Smooth muscle cell (in vitro differentiated cells): ENCODE results near the gene PPP2R3A. TPM values are rescaled to one million over a fixed set of nuclear protein-coding genes. Genes with fewer than 3 reads are reported as not detected.

Source experiments
- DNase-seq: peaks from one replicate; lab custom pipeline; 2025; ENCODE audit not compliant: unreplicated experiment; lab: John Stamatoyannopoulos, UW
- H2AFZ ChIP-seq: fragments of 200-600 bp; sonication (generic); 2 replicates; pipeline ENCODE4 v1.6.0; 2016; ENCODE audit warnings: antibody characterized with exemption, low read depth, mild to moderate bottlenecking
- H3F3A ChIP-seq: fragments of 200-600 bp; sonication (generic); 2 replicates; pipeline ENCODE4 v1.6.0; 2017; ENCODE audit warnings: antibody characterized with exemption, low read depth
- H3K27ac ChIP-seq: fragments of 200-600 bp; sonication (generic); 2 replicates; pipeline ENCODE4 v1.5.1; 2016; ENCODE audit warnings: low read depth, mild to moderate bottlenecking
- H3K27me3 ChIP-seq: fragments of 200-600 bp; sonication (generic); 2 replicates; pipeline ENCODE4 v1.6.1; 2016; ENCODE audit warnings: low read depth, mild to moderate bottlenecking
- H3K36me3 ChIP-seq: fragments of 200-600 bp; sonication (generic); 2 replicates; pipeline ENCODE4 v1.5.1; 2016; ENCODE audit warnings: low read depth
- H3K4me1 ChIP-seq: fragments of 200-600 bp; sonication (generic); 2 replicates; pipeline ENCODE4 v1.5.1; 2016; ENCODE audit warnings: low read depth
- H3K4me2 ChIP-seq: fragments of 200-600 bp; sonication (generic); 2 replicates; pipeline ENCODE4 v1.6.0; 2016; ENCODE audit warnings: mild to moderate bottlenecking
- H3K4me3 ChIP-seq: fragments of 200-600 bp; sonication (generic); 2 replicates; pipeline ENCODE4 v1.5.1; 2016; ENCODE audit warnings: mild to moderate bottlenecking
- H3K79me2 ChIP-seq: fragments of 200-600 bp; sonication (generic); 2 replicates; pipeline ENCODE4 v1.6.0; 2016; ENCODE audit warnings: low read depth, mild to moderate bottlenecking
- H3K9ac ChIP-seq: fragments of 200-600 bp; sonication (generic); 2 replicates; pipeline ENCODE4 v1.6.0; 2016; ENCODE audit warnings: low read depth
- H3K9me3 ChIP-seq: fragments of 200-600 bp; sonication (generic); replicated peaks from 2 replicates; pipeline ENCODE4 v1.5.1; 2016; ENCODE audit warnings: low read depth
- H4K20me1 ChIP-seq: fragments of 200-600 bp; sonication (generic); 2 replicates; pipeline ENCODE4 v1.6.0; 2016; ENCODE audit warnings: low read depth
- CTCF ChIP-seq: fragments of 200-600 bp; sonication (generic); IDR thresholded peaks from 2 replicates; pipeline ENCODE4 v1.5.1; 2017; ENCODE audit warnings: borderline replicate concordance, mild to moderate bottlenecking, antibody characterized with exemption; ENCODE audit not compliant: insufficient read depth, poor library complexity, severe bottlenecking
- WGBS: methylation state at CpG from one replicate; pipeline ENCODE4 v1.1.7; 2016; ENCODE audit warnings: low lambda C conversion rate; 5-methylcytosine and 5-hydroxymethylcytosine counted together
- polyA plus RNA-seq: library from polyadenylated mRNA; unstranded; fragments of >200 nt; fragmentation: Nextera tagmentation; extraction: Ambion mirVana; gene quantifications from 2 replicates; pipeline ENCODE4 v1.2.1, GENCODE V29; 2016
- total RNA-seq: library from RNA; depleted of rRNA; stranded (reverse); fragments of >200 nt; gene quantifications from 2 replicates; pipeline ENCODE4 v1.2.3, GENCODE V29; 2014

PPP2R3A gene, protein sequence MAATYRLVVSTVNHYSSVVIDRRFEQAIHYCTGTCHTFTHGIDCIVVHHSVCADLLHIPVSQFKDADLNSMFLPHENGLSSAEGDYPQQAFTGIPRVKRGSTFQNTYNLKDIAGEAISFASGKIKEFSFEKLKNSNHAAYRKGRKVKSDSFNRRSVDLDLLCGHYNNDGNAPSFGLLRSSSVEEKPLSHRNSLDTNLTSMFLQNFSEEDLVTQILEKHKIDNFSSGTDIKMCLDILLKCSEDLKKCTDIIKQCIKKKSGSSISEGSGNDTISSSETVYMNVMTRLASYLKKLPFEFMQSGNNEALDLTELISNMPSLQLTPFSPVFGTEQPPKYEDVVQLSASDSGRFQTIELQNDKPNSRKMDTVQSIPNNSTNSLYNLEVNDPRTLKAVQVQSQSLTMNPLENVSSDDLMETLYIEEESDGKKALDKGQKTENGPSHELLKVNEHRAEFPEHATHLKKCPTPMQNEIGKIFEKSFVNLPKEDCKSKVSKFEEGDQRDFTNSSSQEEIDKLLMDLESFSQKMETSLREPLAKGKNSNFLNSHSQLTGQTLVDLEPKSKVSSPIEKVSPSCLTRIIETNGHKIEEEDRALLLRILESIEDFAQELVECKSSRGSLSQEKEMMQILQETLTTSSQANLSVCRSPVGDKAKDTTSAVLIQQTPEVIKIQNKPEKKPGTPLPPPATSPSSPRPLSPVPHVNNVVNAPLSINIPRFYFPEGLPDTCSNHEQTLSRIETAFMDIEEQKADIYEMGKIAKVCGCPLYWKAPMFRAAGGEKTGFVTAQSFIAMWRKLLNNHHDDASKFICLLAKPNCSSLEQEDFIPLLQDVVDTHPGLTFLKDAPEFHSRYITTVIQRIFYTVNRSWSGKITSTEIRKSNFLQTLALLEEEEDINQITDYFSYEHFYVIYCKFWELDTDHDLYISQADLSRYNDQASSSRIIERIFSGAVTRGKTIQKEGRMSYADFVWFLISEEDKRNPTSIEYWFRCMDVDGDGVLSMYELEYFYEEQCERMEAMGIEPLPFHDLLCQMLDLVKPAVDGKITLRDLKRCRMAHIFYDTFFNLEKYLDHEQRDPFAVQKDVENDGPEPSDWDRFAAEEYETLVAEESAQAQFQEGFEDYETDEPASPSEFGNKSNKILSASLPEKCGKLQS (N-terminal part only)
- total RNA-seq (21.3 and 24.7 TPM in 2 replicates), polyA plus RNA-seq (7.6 and 8.0 TPM in 2 replicates)

DNA sequence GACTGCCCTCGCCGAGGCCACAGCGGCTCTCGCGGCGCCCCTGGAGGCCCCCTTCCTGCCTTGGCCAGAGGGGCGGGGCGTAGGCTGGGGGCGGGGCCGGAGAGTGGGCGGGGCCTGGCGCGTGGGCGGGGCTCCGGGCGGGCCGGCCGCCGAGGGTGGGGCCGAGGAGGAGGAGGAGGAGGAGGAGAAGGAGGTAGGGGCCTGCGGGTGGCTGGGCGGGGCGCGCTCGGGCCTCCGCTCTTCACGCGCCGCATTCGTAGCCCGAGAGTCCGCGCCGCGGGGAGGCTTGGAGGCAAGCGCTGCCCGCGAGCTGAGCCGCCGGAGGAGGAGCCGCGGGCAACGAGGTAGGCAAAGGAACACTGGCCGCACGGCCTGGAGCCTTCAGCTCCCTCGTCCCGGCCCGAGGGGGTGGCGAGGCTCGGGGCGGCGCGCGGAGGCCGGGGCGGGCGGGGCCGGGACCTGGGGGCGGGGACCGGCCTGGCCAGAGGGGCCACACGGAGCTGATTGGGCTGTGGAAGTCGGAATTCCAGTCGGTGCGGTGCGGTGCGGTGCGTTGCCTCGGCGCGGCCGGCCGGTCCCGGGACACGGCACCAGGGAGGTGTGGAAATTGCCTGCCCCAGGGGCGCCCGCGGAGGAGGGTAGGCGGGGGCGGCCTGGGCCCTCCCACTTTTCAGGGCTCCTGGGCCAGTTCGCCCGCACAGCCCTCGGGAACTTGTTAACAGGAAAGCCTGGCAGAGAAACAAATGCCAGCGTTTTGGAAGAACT, at the start of gene PPP2R3A:
PPP2R3A (plus strand) TSS at position 223 of the 765 bp plus-strand sequence. CDS start 35,771 bp downstream, outside the sequence.
- Histone ChIP-seq H3K27me3 (no peaks in the 10 kb centered on the region), H3K4me2 (peak within 1 kb of the TSS; percentile 85), H3K4me3 (peak within 1 kb of the TSS; percentile 77), H3K9me3 (no peaks in the 10 kb centered on the region), H4K20me1 (peaks cover 5% of the 10 kb centered on the region), H3K27ac (peak within 1 kb of the TSS; percentile 72), H3K4me1 (peaks cover 13% of the 10 kb centered on the region), H3K9ac (peak within 1 kb of the TSS; percentile 82), H3F3A (no peaks in the 10 kb centered on the region), H3K79me2 (peaks cover 41% of the 10 kb centered on the region), H2AFZ (peak within 1 kb of the TSS; percentile 87), H3K36me3 (no peaks in the 10 kb centered on the region)
- TF ChIP-seq CTCF = no peak
- DNase-seq = peak; percentile 92
- WGBS = 4% methylated on average over 15 of the region's 83 CpGs

DNA sequence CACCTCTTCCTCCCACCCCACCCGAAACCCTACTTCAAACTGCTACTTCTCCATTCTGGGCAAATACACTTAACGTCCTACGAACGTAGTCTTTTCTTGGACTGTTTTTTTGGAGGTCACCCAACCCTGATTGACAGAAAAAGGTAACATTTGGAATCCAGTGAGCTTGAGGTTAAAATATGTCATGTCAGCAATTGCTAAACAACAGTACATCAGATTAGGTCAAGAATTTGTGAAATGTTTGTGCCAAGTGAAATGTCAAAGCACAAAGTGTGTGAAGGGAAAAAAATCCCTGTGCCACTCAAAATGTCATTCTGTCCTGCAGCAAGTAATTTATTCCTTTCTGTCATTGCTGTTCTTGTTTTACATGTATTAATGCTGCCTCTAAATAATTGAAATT, 49.2 kb upstream of the PPP2R3A start:
- no peak for TF ChIP-seq CTCF

GRCh38 chr3:135917076-135917475, 48.5 kb upstream of the PPP2R3A start:
- H3K79me2 ChIP-seq = no peaks in the 10 kb centered on the region
- no peak overlapping the region for H2AFZ ChIP-seq
- 70% methylated on average over 3 of the region's 3 CpGs for WGBS
- no peak for DNase-seq
- H4K20me1 ChIP-seq = no peaks in the 10 kb centered on the region
- H3K27me3 ChIP-seq = no peaks in the 10 kb centered on the region
- H3K27ac ChIP-seq = no peak overlapping the region
- H3K4me2 ChIP-seq = no peak overlapping the region
- no peaks in the 10 kb centered on the region for H3K9me3 ChIP-seq
- no peaks in the 10 kb centered on the region for H3K4me1 ChIP-seq
- H3K4me3 ChIP-seq = no peak overlapping the region
- no peak for TF ChIP-seq CTCF
- H3K9ac ChIP-seq = no peak overlapping the region
- H3F3A ChIP-seq = no peaks in the 10 kb centered on the region
- no peaks in the 10 kb centered on the region for H3K36me3 ChIP-seq

More for the DNA sequence above, 49.2 kb upstream of the PPP2R3A start:
- Histone ChIP-seq H4K20me1 (no peaks in the 10 kb centered on the region), H3K27me3 (no peaks in the 10 kb centered on the region), H3K27ac (no peak overlapping the region), H3K36me3 (no peaks in the 10 kb centered on the region), H3K9ac (no peak overlapping the region), H3K4me2 (no peak overlapping the region), H3K79me2 (no peaks in the 10 kb centered on the region), H3F3A (no peaks in the 10 kb centered on the region), H3K9me3 (no peaks in the 10 kb centered on the region), H2AFZ (no peak overlapping the region), H3K4me1 (no peaks in the 10 kb centered on the region), H3K4me3 (no peak overlapping the region)
- DNase-seq = no peak
- WGBS = 91% methylated on average over 4 of the region's 4 CpGs
